Left ventricle myocardium superior (tissue), 1 donor: Measurements from ENCODE around the gene CUEDC2. TPM values are rescaled to one million over a fixed set of nuclear protein-coding genes. Genes with fewer than 3 reads are reported as not detected.

Experiments
- ATAC-seq: fragments of 200-7000 bp; cut with Tn5 transposase; one replicate; pipeline ENCODE4 v1.9.1; 2020; ENCODE audit warnings: mild to moderate bottlenecking, moderate library complexity
- DNase-seq: peaks from one replicate; pipeline ENCODE4 v3.0.0-alpha.2; 2020
- intact Hi-C: fragments of 100-400 bp; cut with micrococcal nuclease; formaldehyde crosslinking; loops from one replicate; pipeline ENCODE4 v1.11.0; 2022
- total RNA-seq: library from RNA; stranded (reverse); fragmentation: NEBNext Ultra II Directional; extraction: Animal tissue kit (Norgen Biotek cat#: 25700); gene quantifications from one replicate; pipeline ENCODE4 v1.2.1, GENCODE V29; 2021
- donor health status: DM: no; HTN: yes; CAD: no; lungs with severe emphysema.

Gene CUEDC2
- total RNA-seq, 1 donor from 2014 or later, result 78.3 TPM

- no peak for DNase-seq
- peak; percentile 11 for ATAC-seq
- intact Hi-C loops, result no loop called here
Observed at GRCh38 chr10:102431452-102432124, 786 bp downstream of the CUEDC2 start.

DNA sequence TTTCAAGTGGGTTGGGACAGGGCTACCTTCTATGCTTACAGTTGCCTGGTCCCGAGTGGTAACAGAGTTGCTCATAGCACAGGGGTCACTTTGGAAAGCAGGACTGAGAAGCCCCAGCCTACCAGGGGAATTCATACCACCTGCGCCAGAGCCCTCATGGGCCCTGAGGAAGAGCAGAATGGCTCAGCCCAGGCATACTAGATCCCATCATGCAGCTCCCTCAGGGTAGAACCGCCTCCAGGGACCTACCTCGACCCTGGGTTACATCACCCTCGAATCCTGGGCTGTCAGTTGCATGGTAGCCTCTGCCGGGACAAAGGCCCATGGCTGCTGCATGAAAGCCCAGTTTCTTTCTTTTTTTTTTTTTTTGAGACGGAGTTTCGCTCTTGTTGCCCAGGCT is 2.9 kb downstream of the CUEDC2 start:
- ATAC-seq (no peak), DNase-seq (no peak)
- intact Hi-C loops, result no loop called here

- intact Hi-C loops, result no loop called here
- ATAC-seq (no peak), DNase-seq (no peak)
Observed at GRCh38 chr10:102426803-102427287, 5.5 kb downstream of the CUEDC2 start.

GRCh38 chr10:102425444-102425843 is 6.9 kb downstream of the CUEDC2 start:
- no peak for ATAC-seq
- no peak for DNase-seq
- intact Hi-C loops, result no loop called here

DNA sequence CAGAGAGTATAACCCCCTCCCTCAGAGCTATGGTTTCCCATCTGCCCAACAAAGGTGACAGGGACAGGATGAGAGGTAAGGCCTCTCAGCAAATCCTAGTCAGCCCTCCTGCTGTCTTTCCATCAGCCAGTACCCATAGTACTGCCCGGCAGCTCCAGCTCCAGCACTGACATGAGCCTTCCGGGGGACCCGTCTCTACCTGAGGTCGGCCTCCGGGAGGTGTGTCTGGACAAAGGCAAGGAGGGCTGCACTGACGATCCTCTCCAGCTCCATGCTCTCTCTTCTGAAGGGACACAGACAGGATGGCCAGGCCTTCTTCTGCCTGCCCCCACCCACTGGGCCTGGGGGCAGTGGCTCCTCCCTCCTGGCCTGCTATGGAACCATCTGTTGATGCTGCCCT is 7.5 kb downstream of the CUEDC2 start:
- intact Hi-C loops, result no loop called here
- ATAC-seq, result no peak
- no peak for DNase-seq

DNA sequence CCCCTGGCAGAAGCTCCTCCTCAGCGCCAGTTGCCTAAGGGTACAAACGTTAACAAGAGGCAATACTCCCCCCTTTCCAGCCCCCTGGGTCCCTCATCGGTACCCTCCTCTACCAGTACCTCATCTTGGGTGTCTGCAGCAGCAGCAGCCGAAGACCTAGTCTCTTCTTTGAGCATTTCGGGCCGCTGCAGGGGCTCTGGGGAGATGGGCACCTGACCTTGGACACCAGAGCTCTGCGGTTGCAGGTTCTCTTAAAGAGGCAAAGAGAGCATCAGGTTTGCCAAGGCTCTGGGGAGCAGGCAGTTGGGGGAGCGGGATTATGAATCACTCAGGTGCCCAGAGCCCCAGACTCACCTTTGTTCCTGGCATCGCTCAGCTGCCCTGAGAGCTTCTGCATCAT is 8.2 kb downstream of the CUEDC2 start:
- ATAC-seq (no peak), DNase-seq (no peak)
- intact Hi-C loops, result no loop called here

DNA sequence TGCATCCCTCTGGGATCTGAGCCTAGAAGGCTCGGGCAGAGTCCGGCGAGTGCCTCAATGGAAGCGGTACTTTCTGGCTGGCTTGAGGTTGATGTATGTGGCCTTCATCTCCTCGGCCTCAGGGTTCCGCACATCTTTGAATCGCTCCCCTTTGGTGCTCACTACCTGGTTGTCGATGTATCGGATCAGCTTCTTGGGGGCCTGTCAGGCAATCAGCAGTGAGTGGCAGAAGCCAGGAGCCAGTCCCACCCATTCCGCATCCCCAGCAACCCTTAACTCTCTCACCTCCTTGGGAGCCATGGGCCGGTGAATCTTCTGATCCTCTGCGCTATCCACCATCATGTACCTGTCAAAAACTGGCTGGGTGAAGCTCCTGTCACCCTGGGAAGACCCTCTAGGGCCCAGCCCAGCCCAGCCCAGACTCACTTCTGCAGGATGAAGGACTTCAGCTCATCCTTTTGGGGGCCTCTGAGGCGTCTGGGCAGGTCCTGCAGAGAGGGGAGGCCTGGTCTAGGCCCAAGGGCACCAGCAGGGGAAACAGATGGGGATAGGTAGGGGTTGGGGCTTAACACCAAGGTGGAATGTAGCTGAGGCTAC is 8.9 kb downstream of the CUEDC2 start:
- ATAC-seq (no peak), DNase-seq (no peak)
- intact Hi-C loops, result no loop called here

GRCh38 chr10:102422545-102423129 is 9.7 kb downstream of the CUEDC2 start:
- DNase-seq, result peak; percentile 88
- intact Hi-C loops, result no loop called here
- ATAC-seq, result peak; percentile 62

GRCh38 chr10:102421757-102422512 is 10.4 kb downstream of the CUEDC2 start:
- peak; percentile 12 for ATAC-seq
- intact Hi-C loops, result no loop called here
- peak; percentile 49 for DNase-seq

DNA sequence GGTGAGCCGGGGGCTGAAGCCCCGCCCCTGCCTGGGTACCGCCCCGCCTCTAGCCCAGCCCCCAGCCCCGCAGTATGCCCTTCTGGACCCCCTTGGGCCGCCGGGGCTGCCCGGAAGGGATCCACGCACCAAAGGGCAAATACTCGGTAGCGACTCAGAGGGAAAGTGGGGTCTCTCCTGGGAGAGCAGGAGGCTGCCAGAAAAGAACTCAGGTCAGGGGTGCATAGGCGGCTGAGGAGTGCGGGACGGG is 10.9 kb downstream of the CUEDC2 start:
- DNase-seq, result no peak
- ATAC-seq, result no peak
- intact Hi-C loops, result no loop called here

- intact Hi-C loops, result no loop called here
Observed at GRCh38 chr10:102420714-102421506, 11.5 kb downstream of the CUEDC2 start, which contains the start of gene FBXL15. TSS of gene FBXL15 (plus strand) at chr10:102420836. CDS start at chr10:102421130, 294 bp downstream.

GRCh38 chr10:102420181-102420713 is 12.1 kb downstream of the CUEDC2 start:
- ATAC-seq (no peak), DNase-seq (no peak)
- intact Hi-C loops, result no loop called here

More at GRCh38 chr10:102420714-102421506, 11.5 kb downstream of the CUEDC2 start, which contains the start of gene FBXL15:
- ATAC-seq (peak; percentile 88), DNase-seq (peak; percentile 96)

DNA sequence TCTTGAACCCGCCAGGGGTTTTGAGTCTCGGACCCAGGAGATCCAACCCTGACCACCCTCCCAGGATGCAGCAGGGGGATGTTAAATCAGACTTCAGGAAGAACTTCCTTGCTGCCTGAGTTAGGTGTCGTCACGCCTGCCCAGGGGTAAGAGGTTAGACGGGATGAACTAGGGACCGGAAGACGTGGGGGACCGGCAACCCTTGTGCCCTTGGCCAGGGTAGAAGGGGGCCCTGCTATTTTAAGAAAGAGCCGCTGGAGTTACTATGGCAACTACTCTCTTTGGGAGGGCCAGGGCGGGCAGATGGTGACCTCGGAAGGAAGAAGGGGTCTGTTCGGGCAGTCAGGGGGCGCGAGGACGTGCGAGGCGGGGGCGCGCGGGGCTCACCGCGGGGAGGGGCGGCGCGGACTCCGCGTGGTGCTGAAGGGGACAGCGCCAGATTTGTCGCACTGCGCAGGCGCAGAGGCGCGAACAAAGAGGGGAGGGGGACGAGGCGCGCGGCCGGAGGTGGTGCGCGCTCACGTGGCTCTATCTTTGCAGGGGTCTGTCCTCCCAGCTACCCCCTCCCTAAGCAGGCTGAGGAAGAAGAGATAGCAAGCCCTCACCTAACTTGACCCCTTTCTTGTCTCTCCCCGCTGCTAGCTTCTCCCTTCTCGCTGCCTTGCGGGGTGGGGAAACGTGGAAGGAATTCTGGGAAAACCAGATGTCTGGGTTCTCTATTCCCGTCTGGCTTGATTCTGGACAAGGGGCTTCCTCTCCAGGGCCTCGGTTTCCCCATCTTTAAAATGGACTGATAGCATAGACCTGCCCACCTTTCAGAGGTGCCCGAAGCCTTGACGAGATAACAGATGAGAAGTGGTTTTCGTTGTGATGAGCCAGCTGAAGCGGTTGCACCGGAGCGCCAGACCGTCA is 12.8 kb downstream of the CUEDC2 start:
- intact Hi-C loops, result no loop called here
- peak; percentile 17 for ATAC-seq
- DNase-seq, result peak; percentile 75

DNA sequence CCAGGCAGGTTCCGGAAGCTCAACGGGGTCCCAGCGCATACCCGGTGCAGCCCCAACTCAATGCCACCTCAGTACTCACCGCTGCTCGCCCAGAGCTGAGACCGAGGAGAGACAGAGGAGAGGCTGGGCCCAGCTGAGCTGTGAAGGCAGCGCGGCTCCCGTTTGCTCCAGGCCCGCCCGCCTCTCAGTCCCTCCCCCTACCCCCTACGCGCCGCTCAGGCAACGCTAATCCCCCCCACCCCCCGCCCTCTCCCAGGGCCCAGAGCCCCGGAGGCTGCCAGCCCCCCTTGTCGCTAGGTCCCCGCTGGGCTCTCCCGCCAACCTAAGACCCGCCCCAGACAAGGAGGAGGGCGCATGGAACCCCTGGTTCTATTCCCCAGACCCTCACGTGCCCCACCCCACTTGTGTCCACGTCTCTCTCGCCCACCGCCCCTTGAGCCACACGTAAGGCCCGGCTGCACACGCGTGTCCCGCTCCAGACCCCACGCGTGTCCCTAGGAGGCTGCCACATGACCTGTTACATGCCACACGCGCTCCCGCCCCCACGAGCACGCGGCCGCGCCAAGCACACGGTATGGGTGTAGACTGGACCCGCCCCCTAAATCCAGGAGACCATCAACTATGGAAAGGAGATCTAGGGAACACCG is 13.6 kb downstream of the CUEDC2 start, which contains the start of gene PSD:
Gene PSD (minus strand): TSS at position 164 of the 647 bp plus-strand sequence. CDS start 1,747 bp downstream, outside the sequence.
- ATAC-seq (no peak), DNase-seq (no peak)
- intact Hi-C loops, result no loop called here

DNA sequence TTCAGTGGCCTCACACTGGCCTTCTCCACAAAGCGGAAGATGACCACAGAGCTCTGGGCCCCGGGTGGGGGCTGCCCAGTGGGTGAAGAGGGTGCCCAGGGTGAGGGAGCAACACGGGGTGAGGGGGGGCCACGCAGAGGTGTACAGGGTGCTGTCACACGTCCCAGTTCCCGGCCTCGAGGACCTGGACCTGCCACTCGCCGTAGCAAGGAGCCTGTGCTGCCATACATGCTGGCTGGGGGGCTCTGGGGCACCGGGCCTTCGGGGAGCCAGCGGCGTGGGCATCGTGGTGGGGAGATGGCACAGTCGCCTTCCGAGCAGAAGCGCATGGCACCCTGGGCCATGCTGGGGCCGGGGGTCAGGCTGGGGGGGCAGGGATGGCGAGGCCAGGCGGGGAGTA is 15.7 kb downstream of the CUEDC2 start:
- no peak for DNase-seq
- ATAC-seq, result no peak
- intact Hi-C loops, result no loop called here

DNA sequence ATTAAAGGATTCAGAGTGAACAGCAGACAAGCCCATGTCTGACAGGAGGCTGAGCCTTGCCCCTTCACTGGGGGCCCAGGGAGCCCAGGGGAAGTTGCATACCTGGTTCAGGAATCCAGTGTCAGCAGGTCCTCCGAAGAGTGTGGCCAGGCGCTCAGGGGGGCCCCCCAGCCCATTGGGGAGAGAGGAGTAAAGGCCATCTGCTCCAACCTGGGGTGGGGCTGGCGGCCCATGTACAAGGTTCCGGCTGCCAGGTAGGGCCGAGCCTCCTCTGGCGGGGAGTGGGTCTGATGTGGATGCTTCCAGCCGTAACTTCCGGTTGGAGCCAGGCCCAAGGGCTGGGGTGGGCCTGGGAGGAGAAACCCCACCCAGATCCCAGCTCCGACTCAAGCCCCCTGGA is 16.1 kb downstream of the CUEDC2 start:
- no peak for DNase-seq
- intact Hi-C loops, result no loop called here

DNA sequence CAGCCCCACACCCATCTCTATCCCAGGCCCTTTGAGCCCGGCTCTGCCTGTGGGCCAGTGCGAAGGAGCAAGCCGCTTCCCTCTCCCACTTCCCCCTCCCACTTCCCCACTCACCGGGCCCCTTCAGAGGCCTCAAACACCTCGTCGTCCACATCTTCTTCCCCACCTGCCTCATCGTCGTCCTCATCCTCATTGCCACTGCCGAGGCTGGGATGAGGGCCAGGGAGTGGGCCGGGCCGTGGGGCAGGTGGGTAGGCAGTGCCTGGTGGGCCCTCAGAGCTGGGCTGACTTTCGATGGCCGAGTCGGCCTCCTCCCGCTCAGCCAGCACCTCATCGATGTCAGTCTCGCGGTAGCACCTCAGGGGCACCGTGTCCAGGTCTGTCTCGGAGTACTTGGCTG is 17.6 kb downstream of the CUEDC2 start:
- DNase-seq (no peak), ATAC-seq (no peak)
- intact Hi-C loops, result no loop called here

More for the DNA sequence above, 16.1 kb downstream of the CUEDC2 start:
- ATAC-seq, result no peak
